Measurements from ENCODE around the gene WDR1. TPM values are rescaled to one million over a fixed set of nuclear protein-coding genes. Genes with fewer than 3 reads are reported as not detected.
A peak's percentile ranks its signal among the peaks of the same experiment; 100 is the strongest.

WDR1 gene
- total and polyA plus RNA-seq, 3 experiments from 2014 or later = 377 to 409 (median 409) TPM

GRCh38 chr4:10098780-10099160 is 17.8 kb downstream of the WDR1 start:
- Histone ChIP-seq H3K27me3 (ENCODE audit: insufficient read depth, low read length, poor library complexity, severe bottlenecking) (no peaks in the 10 kb centered on the region), H3K27ac (ENCODE audit: low read depth, low read length) (no peak overlapping the region), H3K36me3 (ENCODE audit: insufficient read depth, low read length) (peaks cover 51% of the 10 kb centered on the region), H3K4me1 (ENCODE audit: insufficient read depth, low read length) (peaks cover 99% of the 10 kb centered on the region), H3K9me3 (ENCODE audit: low read length) (no peaks in the 10 kb centered on the region), H3K4me3 (ENCODE audit: low read length) (no peak overlapping the region)
- peak in 3 of 5 donors; percentile 23 to 63 (median 29) for DNase-seq
- Mint-ChIP-seq H3K36me3 (peaks cover 0 to 86% (median 13%) of the 10 kb centered on the region in 3 donors), H3K4me3 (peak overlapping the region in 5 of 7 donors; percentile 4 to 81 (median 46)), H3K27ac (peak overlapping the region; percentile 87 to 99 (median 93)), H3K4me1 (peaks cover 90 to 100% (median 97%) of the 10 kb centered on the region in 3 donors), H3K9me3 (no peaks in the 10 kb centered on the region), H3K27me3 (no peaks in the 10 kb centered on the region)
- ChIA-PET POLR2A (interaction anchor here (1.4 to 2.2 kb wide), 2 partner anchors 16 to 18 kb away, joined by 4 to 8 read pairs; partner anchors contain the start of gene WDR1), CTCF (interaction anchor here (1.6 kb wide), 1 partner anchor 10 kb away, joined by 3 read pairs; no protein-coding TSS in a partner anchor)

- H3K9me3 Mint-ChIP-seq = no peaks in the 10 kb centered on the region
- peak overlapping the region; percentile 89 to 99 (median 94) for H3K27ac Mint-ChIP-seq
- peaks cover 55% of the 10 kb centered on the region for H3K36me3 ChIP-seq (ENCODE audit: insufficient read depth, low read length)
- no peak overlapping the region for H3K27ac ChIP-seq (ENCODE audit: low read depth, low read length)
- peaks cover 93 to 100% (median 99%) of the 10 kb centered on the region in 3 donors for H3K4me1 Mint-ChIP-seq
- H3K4me1 ChIP-seq (ENCODE audit: insufficient read depth, low read length) = peaks cover 99% of the 10 kb centered on the region
- H3K9me3 ChIP-seq (ENCODE audit: low read length) = no peaks in the 10 kb centered on the region
- H3K36me3 Mint-ChIP-seq = peaks cover 0 to 89% (median 11%) of the 10 kb centered on the region in 3 donors
- no peaks in the 10 kb centered on the region for H3K27me3 ChIP-seq (ENCODE audit: insufficient read depth, low read length, poor library complexity, severe bottlenecking)
- H3K27me3 Mint-ChIP-seq = no peaks in the 10 kb centered on the region
- CTCF ChIA-PET = interaction anchor here (0.9 to 1.6 kb wide), 3 partner anchors 10 to 363 kb away, joined by 3 read pairs; partner anchors contain the start of gene WDR1
- H3K4me3 ChIP-seq (ENCODE audit: low read length) = no peak overlapping the region
- H3K4me3 Mint-ChIP-seq = peak overlapping the region in 5 of 7 donors; percentile 4 to 81 (median 53)
- POLR2A ChIA-PET = interaction anchor here (2.2 kb wide), 1 partner anchor 19 kb away, joined by 8 read pairs; the partner anchor contains the start of gene WDR1
- no peak for DNase-seq
Measured at GRCh38 chr4:10097906-10098779, 18.5 kb downstream of the WDR1 start.

- ChIA-PET POLR2A (interaction anchor here (2.1 kb wide), 2 partner anchors 12 to 20 kb away, joined by 10 to 21 read pairs; partner anchors contain the start of gene WDR1), CTCF (interaction anchor here (1.4 to 1.8 kb wide), 3 partner anchors 11 to 364 kb away, joined by 3 to 14 read pairs (median 7); partner anchors contain the start of gene WDR1)
- Mint-ChIP-seq H3K36me3 (peaks cover 0 to 90% (median 15%) of the 10 kb centered on the region in 3 donors), H3K9me3 (no peaks in the 10 kb centered on the region), H3K4me1 (peaks cover 93 to 100% (median 99%) of the 10 kb centered on the region in 3 donors), H3K27ac (peak overlapping the region; percentile 89 to 99 (median 94)), H3K27me3 (no peaks in the 10 kb centered on the region), H3K4me3 (peak overlapping the region; percentile 35 to 62 (median 50))
- H3K36me3 ChIP-seq (ENCODE audit: insufficient read depth, low read length) = peaks cover 53% of the 10 kb centered on the region
- H3K27me3 ChIP-seq (ENCODE audit: insufficient read depth, low read length, poor library complexity, severe bottlenecking) = no peaks in the 10 kb centered on the region
- no peak overlapping the region for H3K4me3 ChIP-seq (ENCODE audit: low read length)
- H3K27ac ChIP-seq (ENCODE audit: low read depth, low read length) = peak overlapping the region; percentile 8
- DNase-seq = no peak
- no peaks in the 10 kb centered on the region for H3K9me3 ChIP-seq (ENCODE audit: low read length)
- peaks cover 94% of the 10 kb centered on the region for H3K4me1 ChIP-seq (ENCODE audit: insufficient read depth, low read length)
Measured at GRCh38 chr4:10096978-10097335, 19.6 kb downstream of the WDR1 start.

- Histone ChIP-seq H3K4me3 (ENCODE audit: low read length) (no peak overlapping the region), H3K36me3 (ENCODE audit: insufficient read depth, low read length) (peaks cover 53% of the 10 kb centered on the region), H3K4me1 (ENCODE audit: insufficient read depth, low read length) (peaks cover 88% of the 10 kb centered on the region), H3K27me3 (ENCODE audit: insufficient read depth, low read length, poor library complexity, severe bottlenecking) (no peaks in the 10 kb centered on the region), H3K9me3 (ENCODE audit: low read length) (no peaks in the 10 kb centered on the region), H3K27ac (ENCODE audit: low read depth, low read length) (peak overlapping the region; percentile 8)
- ChIA-PET CTCF (interaction anchor here (1.0 to 2.8 kb wide), 8 partner anchors 10 to 564 kb away, joined by 3 to 14 read pairs (median 6); partner anchors contain the start of gene WDR1), POLR2A (interaction anchor here (0.9 to 2.1 kb wide), 6 partner anchors 8 to 361 kb away, joined by 3 to 21 read pairs (median 4); partner anchors contain the start of genes WDR1 and ZNF518B)
- Mint-ChIP-seq H3K27ac (peak overlapping the region; percentile 89 to 99 (median 94)), H3K27me3 (no peaks in the 10 kb centered on the region), H3K9me3 (no peaks in the 10 kb centered on the region), H3K4me1 (peaks cover 89 to 98% (median 95%) of the 10 kb centered on the region in 3 donors), H3K4me3 (peak overlapping the region; percentile 35 to 62 (median 50)), H3K36me3 (peaks cover 0 to 90% (median 15%) of the 10 kb centered on the region in 3 donors)
- peak; percentile 61 to 89 (median 71) for DNase-seq
Measured at GRCh38 chr4:10096201-10096977, 20.2 kb downstream of the WDR1 start.

- H3K4me1 Mint-ChIP-seq = peaks cover 81 to 97% (median 87%) of the 10 kb centered on the region in 3 donors
- Histone ChIP-seq H3K36me3 (ENCODE audit: insufficient read depth, low read length) (peaks cover 59% of the 10 kb centered on the region), H3K9me3 (ENCODE audit: low read length) (no peaks in the 10 kb centered on the region), H3K27me3 (ENCODE audit: insufficient read depth, low read length, poor library complexity, severe bottlenecking) (no peaks in the 10 kb centered on the region), H3K4me1 (ENCODE audit: insufficient read depth, low read length) (peaks cover 82% of the 10 kb centered on the region), H3K27ac (ENCODE audit: low read depth, low read length) (peak overlapping the region; percentile 8), H3K4me3 (ENCODE audit: low read length) (no peak overlapping the region)
- H3K27ac Mint-ChIP-seq = peak overlapping the region; percentile 89 to 99 (median 94)
- H3K27me3 Mint-ChIP-seq = no peaks in the 10 kb centered on the region
- ChIA-PET CTCF (interaction anchor here (0.6 to 2.8 kb wide), 13 partner anchors 9 to 563 kb away, joined by 3 to 14 read pairs (median 5); partner anchors contain the start of gene WDR1), POLR2A (interaction anchor here (0.9 to 2.1 kb wide), 6 partner anchors 9 to 362 kb away, joined by 3 to 21 read pairs (median 4); partner anchors contain the start of genes WDR1 and ZNF518B)
- peak in 3 of 5 donors; percentile 24 to 56 (median 30) for DNase-seq
- no peaks in the 10 kb centered on the region for H3K9me3 Mint-ChIP-seq
- H3K36me3 Mint-ChIP-seq = peaks cover 0 to 93% (median 19%) of the 10 kb centered on the region in 3 donors
- peak overlapping the region in 6 of 7 donors; percentile 19 to 77 (median 38) for H3K4me3 Mint-ChIP-seq
Measured at GRCh38 chr4:10095296-10095991, 21.2 kb downstream of the WDR1 start.

GRCh38 chr4:10094841-10095240 is 21.8 kb downstream of the WDR1 start:
- H3K9me3 ChIP-seq (ENCODE audit: low read length) = no peaks in the 10 kb centered on the region
- peak in 2 of 5 donors; percentile 33 to 37 for DNase-seq
- H3K4me3 ChIP-seq (ENCODE audit: low read length) = no peak overlapping the region
- H3K36me3 ChIP-seq (ENCODE audit: insufficient read depth, low read length) = peaks cover 65% of the 10 kb centered on the region
- H3K36me3 Mint-ChIP-seq = peaks cover 0 to 95% (median 21%) of the 10 kb centered on the region in 3 donors
- no peaks in the 10 kb centered on the region for H3K27me3 ChIP-seq (ENCODE audit: insufficient read depth, low read length, poor library complexity, severe bottlenecking)
- CTCF ChIA-PET = interaction anchor here (1.1 to 2.8 kb wide), 6 partner anchors 9 to 59 kb away, joined by 3 to 8 read pairs (median 5); no protein-coding TSS in a partner anchor
- no peaks in the 10 kb centered on the region for H3K9me3 Mint-ChIP-seq
- peak overlapping the region; percentile 75 to 99 (median 94) for H3K27ac Mint-ChIP-seq
- peak overlapping the region in 4 of 7 donors; percentile 24 to 77 (median 40) for H3K4me3 Mint-ChIP-seq
- H3K27ac ChIP-seq (ENCODE audit: low read depth, low read length) = no peak overlapping the region
- H3K27me3 Mint-ChIP-seq = no peaks in the 10 kb centered on the region
- H3K4me1 ChIP-seq (ENCODE audit: insufficient read depth, low read length) = peaks cover 79% of the 10 kb centered on the region
- H3K4me1 Mint-ChIP-seq = peaks cover 80 to 97% (median 87%) of the 10 kb centered on the region in 3 donors
- POLR2A ChIA-PET = no interaction called here
